Eye (tissue), 1 donor: ENCODE results near the gene KRT71.
"Not testable (repeated sequence)": the region's sequence is repeated elsewhere in the genome, so short reads cannot be mapped to it uniquely, and the experiment has no call there.

Experiments
- DNase-seq: peaks from one replicate; pipeline ENCODE4 v3.0.0-alpha.2; 2015

KRT71 gene

GRCh38 chr12:52552681-52553195 lies at the start of gene KRT71:
KRT71 (minus strand) TSS chr12:52553145; CDS start chr12:52553077, 68 bp downstream.
- no peak for DNase-seq

- no peak for DNase-seq
Observed at GRCh38 chr12:52602552-52602951, 49.6 kb upstream of the KRT71 start.

GRCh38 chr12:52601671-52602070 lies 48.7 kb upstream of the KRT71 start:
- no peak for DNase-seq

GRCh38 chr12:52600941-52601481 lies 48.1 kb upstream of the KRT71 start, which contains the start of gene KRT72:
KRT72 (minus strand) TSS chr12:52601463; CDS start chr12:52601452, 11 bp downstream.
- DNase-seq, result peak; percentile 13

GRCh38 chr12:52600475-52600874 lies 47.5 kb upstream of the KRT71 start:
- no peak for DNase-seq

- DNase-seq, result no peak
Observed at GRCh38 chr12:52600071-52600470, 47.1 kb upstream of the KRT71 start.

- DNase-seq, result no peak
Observed at GRCh38 chr12:52598966-52599365, 46.0 kb upstream of the KRT71 start.

GRCh38 chr12:52594237-52594636 lies 41.3 kb upstream of the KRT71 start:
- DNase-seq, result not testable (repeated sequence)

GRCh38 chr12:52591521-52591920 lies 38.6 kb upstream of the KRT71 start:
- no peak for DNase-seq

- no peak for DNase-seq
Observed at GRCh38 chr12:52590021-52590420, 37.1 kb upstream of the KRT71 start.

- no peak for DNase-seq
Observed at GRCh38 chr12:52587563-52587962, 34.6 kb upstream of the KRT71 start.

- DNase-seq, result no peak
Observed at GRCh38 chr12:52585946-52586345, 33.0 kb upstream of the KRT71 start.

GRCh38 chr12:52585066-52585465 lies 32.1 kb upstream of the KRT71 start:
- DNase-seq, result no peak

- DNase-seq, result no peak
Observed at GRCh38 chr12:52584156-52584682, 31.3 kb upstream of the KRT71 start.

GRCh38 chr12:52582971-52583456 lies 30.1 kb upstream of the KRT71 start:
- peak; percentile 84 for DNase-seq

GRCh38 chr12:52582486-52582885 lies 29.5 kb upstream of the KRT71 start:
- no peak for DNase-seq

- DNase-seq, result no peak
Observed at GRCh38 chr12:52581481-52581880, 28.5 kb upstream of the KRT71 start.

- DNase-seq, result no peak
Observed at GRCh38 chr12:52581066-52581465, 28.1 kb upstream of the KRT71 start.

GRCh38 chr12:52580496-52580895 lies 27.6 kb upstream of the KRT71 start:
- peak; percentile 18 for DNase-seq

- peak; percentile 17 for DNase-seq
Observed at GRCh38 chr12:52579468-52580465, 26.8 kb upstream of the KRT71 start.

- DNase-seq, result no peak
Observed at GRCh38 chr12:52578469-52578868, 25.5 kb upstream of the KRT71 start.

GRCh38 chr12:52577316-52577715 lies 24.4 kb upstream of the KRT71 start:
- no peak for DNase-seq

- DNase-seq, result no peak
Observed at GRCh38 chr12:52575948-52576347, 23.0 kb upstream of the KRT71 start.
